Peyer's patch (tissue), 4 donors: Measurements from ENCODE around the gene DCTD. TPM values are rescaled to one million over a fixed set of nuclear protein-coding genes. Genes with fewer than 3 reads are reported as not detected.

Experiments used
- DNase-seq, 3 donors: peaks; one replicate each; pipeline ENCODE4 v3.0.0-alpha.2; 2017 to 2019
- H3K27ac ChIP-seq, 4 donors: fragments of 200-600 bp; sonication (generic); one replicate each; pipeline ENCODE4 v1.5.1; 2016 to 2019
- H3K27me3 ChIP-seq, 2 donors: fragments of 200-600 bp; sonication (generic); one replicate each; pipeline ENCODE4 v1.5.1; 2019
- H3K36me3 ChIP-seq, 3 donors: fragments of 200-600 bp; sonication (generic); one replicate each; pipeline ENCODE4 v1.5.1; 2016 to 2019
- H3K4me1 ChIP-seq, 4 donors: fragments of 200-600 bp; sonication (generic); one replicate each; pipeline ENCODE4 v1.5.1; 2016 to 2019
- H3K4me3 ChIP-seq, 4 donors: fragments of 200-600 bp; sonication (generic); 1 replicate in 3 of 4; 2 replicates in 1 of 4; pipeline ENCODE4 v1.5.1; 2016 to 2019; ENCODE audit warnings: mild to moderate bottlenecking in 1 of 4
- H3K9me3 ChIP-seq, 4 donors: fragments of 200-600 bp; sonication (generic); one replicate each; pipeline ENCODE4 v1.5.1; 2016 to 2019; ENCODE audit warnings: mild to moderate bottlenecking in 1 of 4
- CTCF ChIP-seq, 6 experiments: fragments of 450-650 bp in 4 of 6; fragments of 200-600 bp in 2 of 6; sonication (generic) in 1 of 6; IDR thresholded peaks; one replicate each; pipeline ENCODE4 v1.5.1; 2017 to 2019; ENCODE audit warnings: antibody characterized with exemption in 6 of 6, mild to moderate bottlenecking in 3 of 6, moderate library complexity in 1 of 6
- POLR2A ChIP-seq, 2 donors: fragments of 450-650 bp; IDR thresholded peaks; one replicate each; pipeline ENCODE4 v1.5.1; 2017; ENCODE audit warnings: antibody characterized with exemption in 2 of 2, mild to moderate bottlenecking in 2 of 2, moderate library complexity in 2 of 2
- total RNA-seq, 4 donors: library from RNA; depleted of rRNA; stranded (reverse); fragments of >200 nt; gene quantifications; one replicate each; pipeline ENCODE4 v1.1.0, GENCODE V29; 2016

DCTD gene
- total RNA-seq, 4 donors from 2014 or later = 21.7 to 42.1 (median 28.4) TPM

GRCh38 chr4:182888891-182889290 lies 28.3 kb downstream of the DCTD start:
- Histone ChIP-seq H3K36me3 (peaks cover 0 to 56% (median 0%) of the 10 kb centered on the region in 3 donors), H3K27ac (no peak overlapping the region), H3K4me1 (no peaks in the 10 kb centered on the region), H3K27me3 (no peaks in the 10 kb centered on the region), H3K4me3 (no peak overlapping the region), H3K9me3 (peaks cover 0 to 7% (median 0%) of the 10 kb centered on the region in 4 donors)
- TF ChIP-seq POLR2A (IDR thresholded peaks at IDR 0.05) (no peak), CTCF (IDR thresholded peaks at IDR 0.05) (no peak)
- DNase-seq = no peak

GRCh38 chr4:182886768-182887167 lies 30.4 kb downstream of the DCTD start:
- no peaks in the 10 kb centered on the region for H3K4me1 ChIP-seq
- H3K9me3 ChIP-seq = peaks cover 0 to 7% (median 0%) of the 10 kb centered on the region in 4 donors
- H3K27me3 ChIP-seq = no peaks in the 10 kb centered on the region
- no peak for TF ChIP-seq POLR2A (IDR thresholded peaks at IDR 0.05)
- TF ChIP-seq CTCF (IDR thresholded peaks at IDR 0.05) = no peak
- H3K4me3 ChIP-seq = no peak overlapping the region
- no peak overlapping the region for H3K27ac ChIP-seq
- peaks cover 0 to 37% (median 0%) of the 10 kb centered on the region in 3 donors for H3K36me3 ChIP-seq
- DNase-seq = no peak

GRCh38 chr4:182886205-182886604 lies 31.0 kb downstream of the DCTD start:
- DNase-seq = no peak
- Histone ChIP-seq H3K4me1 (no peaks in the 10 kb centered on the region), H3K9me3 (peaks cover 0 to 7% (median 0%) of the 10 kb centered on the region in 4 donors), H3K4me3 (no peak overlapping the region), H3K27ac (no peak overlapping the region), H3K27me3 (no peaks in the 10 kb centered on the region), H3K36me3 (peaks cover 0 to 34% (median 0%) of the 10 kb centered on the region in 3 donors)
- TF ChIP-seq POLR2A (IDR thresholded peaks at IDR 0.05) (no peak), CTCF (IDR thresholded peaks at IDR 0.05) (no peak)

GRCh38 chr4:182885738-182886077 lies 31.5 kb downstream of the DCTD start:
- Histone ChIP-seq H3K9me3 (peaks cover 0 to 7% (median 0%) of the 10 kb centered on the region in 4 donors), H3K27ac (no peak overlapping the region), H3K4me3 (no peak overlapping the region), H3K27me3 (no peaks in the 10 kb centered on the region), H3K4me1 (no peaks in the 10 kb centered on the region), H3K36me3 (peaks cover 0 to 29% (median 0%) of the 10 kb centered on the region in 3 donors)
- no peak for DNase-seq
- TF ChIP-seq CTCF (IDR thresholded peaks at IDR 0.05) (no peak), POLR2A (IDR thresholded peaks at IDR 0.05) (no peak)

- H3K27ac ChIP-seq = no peak overlapping the region
- no peak overlapping the region for H3K4me3 ChIP-seq
- peaks cover 0 to 23% (median 0%) of the 10 kb centered on the region in 3 donors for H3K36me3 ChIP-seq
- H3K9me3 ChIP-seq = peaks cover 0 to 7% (median 0%) of the 10 kb centered on the region in 4 donors
- DNase-seq = no peak
- no peak for TF ChIP-seq CTCF (IDR thresholded peaks at IDR 0.05)
- no peak for TF ChIP-seq POLR2A (IDR thresholded peaks at IDR 0.05)
- no peaks in the 10 kb centered on the region for H3K27me3 ChIP-seq
- H3K4me1 ChIP-seq = no peaks in the 10 kb centered on the region
These were observed 32.0 kb downstream of the DCTD start for GRCh38 chr4:182885022-182885737.
